Amygdala (tissue), 56 donors: ENCODE results near the gene SH3BGRL3.

Source experiments
- DNase-seq, 56 donors: peaks; one replicate each; lab custom pipeline; 2025; lab: John Stamatoyannopoulos, UW

SH3BGRL3 gene

DNA sequence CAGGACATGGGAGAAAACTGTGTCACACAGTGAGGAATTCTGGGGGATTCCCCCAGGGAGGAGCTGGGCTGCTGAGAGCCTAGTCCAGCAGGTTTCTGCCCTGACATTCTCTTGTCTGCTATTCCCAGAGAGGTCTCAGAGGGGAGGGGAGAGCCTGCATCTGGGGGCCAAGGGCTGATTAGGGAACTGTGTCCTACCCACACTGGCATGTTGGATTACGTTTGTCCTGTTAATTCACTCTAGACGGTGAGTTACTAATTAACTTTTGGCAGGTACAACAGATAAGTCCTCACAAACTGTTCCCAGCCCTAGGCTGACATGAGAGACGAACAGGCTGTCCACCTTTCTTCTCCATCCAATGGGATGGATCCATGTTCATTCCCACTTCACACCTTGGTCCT lies 2.6 kb upstream of the SH3BGRL3 start:
- DNase-seq: no peak

- DNase-seq: no peak
These were observed 2.2 kb upstream of the SH3BGRL3 start for GRCh38 chr1:26277719-26278118.

DNA sequence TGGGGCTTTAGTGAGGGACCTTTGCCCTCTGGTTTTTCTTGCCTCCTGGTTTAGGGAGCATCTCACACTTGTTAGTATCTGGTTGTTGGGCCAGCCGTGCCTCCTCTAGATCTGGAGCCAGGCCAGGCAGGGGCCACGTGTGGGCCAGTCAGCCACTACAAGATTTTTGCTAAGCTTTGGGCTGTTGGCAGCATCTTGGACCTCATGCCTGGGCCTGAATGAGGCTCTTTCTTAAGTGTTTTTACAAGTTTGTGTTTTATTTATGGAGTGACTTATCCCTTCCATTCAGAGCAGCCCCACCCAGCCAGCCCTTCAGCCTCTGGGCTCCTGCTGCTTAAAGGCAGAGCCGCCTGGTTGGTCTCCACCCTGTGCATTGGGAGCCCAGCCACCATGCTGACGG lies 1.6 kb upstream of the SH3BGRL3 start:
- DNase-seq: peak in 13 of 56 donors; percentile 11 to 39 (median 24)

- DNase-seq: peak in 1 of 56 donors; percentile 34
These were observed 996 bp upstream of the SH3BGRL3 start for GRCh38 chr1:26278724-26279455.

- DNase-seq: peak in 4 of 56 donors; percentile 49 to 75 (median 56)
These were observed 602 bp downstream of the SH3BGRL3 start for GRCh38 chr1:26280333-26281042.

DNA sequence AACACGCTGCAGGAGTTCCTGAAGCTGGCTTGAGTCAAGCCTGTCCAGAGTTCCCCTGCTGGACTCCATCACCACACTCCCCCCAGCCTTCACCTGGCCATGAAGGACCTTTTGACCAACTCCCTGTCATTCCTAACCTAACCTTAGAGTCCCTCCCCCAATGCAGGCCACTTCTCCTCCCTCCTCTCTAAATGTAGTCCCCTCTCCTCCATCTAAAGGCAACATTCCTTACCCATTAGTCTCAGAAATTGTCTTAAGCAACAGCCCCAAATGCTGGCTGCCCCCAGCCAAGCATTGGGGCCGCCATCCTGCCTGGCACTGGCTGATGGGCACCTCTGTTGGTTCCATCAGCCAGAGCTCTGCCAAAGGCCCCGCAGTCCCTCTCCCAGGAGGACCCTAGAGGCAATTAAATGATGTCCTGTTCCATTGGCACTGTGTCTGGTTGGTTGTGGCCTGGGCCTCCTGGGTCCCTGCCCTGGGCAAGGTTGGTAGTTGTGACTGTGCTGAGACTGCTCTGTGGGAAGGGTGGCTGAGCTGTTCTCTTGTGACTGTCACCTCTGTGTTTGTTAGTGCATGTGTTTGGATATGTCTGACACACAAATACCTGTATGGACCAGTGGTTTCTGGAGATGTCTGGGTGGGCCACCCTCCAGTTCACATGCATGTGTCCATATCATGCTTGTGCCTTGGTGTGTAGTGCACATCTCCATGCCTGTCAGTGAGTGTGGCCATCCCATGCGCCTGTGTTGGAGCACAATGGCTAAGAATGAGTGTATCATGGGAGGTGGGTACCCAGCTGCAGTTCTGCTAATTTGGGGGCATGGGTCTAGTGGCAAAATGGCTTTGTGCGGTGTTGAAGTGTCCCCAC lies 1.4 kb downstream of the SH3BGRL3 start:
- no peak for DNase-seq

DNA sequence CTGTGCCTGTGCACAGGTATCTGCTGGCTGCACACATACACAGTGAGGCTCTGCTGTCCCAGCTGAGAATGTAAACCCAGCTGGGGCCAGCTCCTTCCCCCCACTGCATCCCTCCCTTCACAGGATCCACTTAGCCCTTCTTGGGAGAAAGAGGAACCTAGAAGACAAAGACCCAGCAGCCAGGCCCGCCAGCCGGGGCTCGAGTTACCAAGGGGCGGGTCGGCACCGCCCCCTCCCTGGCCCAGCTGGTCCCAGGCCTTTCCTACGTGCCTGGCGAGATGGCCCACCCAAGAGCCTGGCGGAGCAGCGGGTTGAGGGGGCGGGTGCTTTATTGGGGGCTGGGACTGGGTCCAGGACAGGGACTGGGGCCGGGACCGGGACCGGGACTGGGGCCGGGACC lies 2.1 kb downstream of the SH3BGRL3 start:
- no peak for DNase-seq

DNA sequence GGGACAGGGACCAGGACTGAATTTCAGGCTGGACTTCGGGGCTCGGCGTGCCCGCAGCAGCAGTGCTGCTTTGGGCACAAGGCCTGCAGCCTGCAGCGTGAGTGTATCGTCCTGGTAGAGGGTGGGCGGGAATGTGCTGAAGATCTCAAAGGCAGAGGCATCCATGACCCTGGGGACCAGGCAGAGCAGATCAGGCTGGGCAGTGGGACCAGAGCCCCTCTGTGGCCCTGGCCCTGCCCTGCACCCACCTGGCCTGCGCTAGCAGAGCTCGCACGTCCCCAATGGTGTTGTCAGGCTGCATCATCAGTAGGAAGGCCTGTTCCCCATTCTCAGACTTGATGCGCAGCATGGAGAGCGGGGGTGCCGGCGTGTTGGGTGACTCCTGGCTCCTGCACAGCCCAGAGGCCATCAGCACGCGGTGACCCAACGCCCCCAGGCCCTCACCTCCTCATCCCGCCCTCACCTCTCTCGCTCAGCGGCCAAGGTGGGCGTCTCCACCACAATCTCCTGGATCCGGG lies 2.6 kb downstream of the SH3BGRL3 start:
- no peak for DNase-seq

GRCh38 chr1:26283279-26283853 lies 3.5 kb downstream of the SH3BGRL3 start:
- no peak for DNase-seq

GRCh38 chr1:26283871-26284596 lies 4.1 kb downstream of the SH3BGRL3 start:
- DNase-seq: no peak

- DNase-seq: peak in 17 of 56 donors; percentile 7 to 60 (median 18)
These were observed 4.9 kb downstream of the SH3BGRL3 start for GRCh38 chr1:26284597-26285347.

- DNase-seq: no peak
These were observed 5.6 kb downstream of the SH3BGRL3 start for GRCh38 chr1:26285366-26286063.

DNA sequence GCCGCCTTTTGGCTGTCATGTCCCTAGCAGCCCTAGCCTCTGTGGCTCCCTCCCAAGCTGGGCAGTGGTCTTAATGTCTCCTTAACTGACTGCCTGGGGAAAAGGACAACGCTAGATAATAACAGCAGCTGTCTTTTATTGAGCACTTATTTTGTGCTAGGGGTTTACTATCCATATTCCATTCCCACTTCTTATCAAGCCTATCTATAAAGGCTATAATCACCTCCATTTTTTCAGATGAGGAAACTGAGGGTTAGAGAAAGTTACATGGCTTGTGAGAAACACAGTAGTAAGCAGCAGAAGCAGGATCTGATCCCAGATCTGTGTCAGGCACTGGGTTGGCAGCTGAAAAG lies 6.2 kb downstream of the SH3BGRL3 start:
- no peak for DNase-seq

DNA sequence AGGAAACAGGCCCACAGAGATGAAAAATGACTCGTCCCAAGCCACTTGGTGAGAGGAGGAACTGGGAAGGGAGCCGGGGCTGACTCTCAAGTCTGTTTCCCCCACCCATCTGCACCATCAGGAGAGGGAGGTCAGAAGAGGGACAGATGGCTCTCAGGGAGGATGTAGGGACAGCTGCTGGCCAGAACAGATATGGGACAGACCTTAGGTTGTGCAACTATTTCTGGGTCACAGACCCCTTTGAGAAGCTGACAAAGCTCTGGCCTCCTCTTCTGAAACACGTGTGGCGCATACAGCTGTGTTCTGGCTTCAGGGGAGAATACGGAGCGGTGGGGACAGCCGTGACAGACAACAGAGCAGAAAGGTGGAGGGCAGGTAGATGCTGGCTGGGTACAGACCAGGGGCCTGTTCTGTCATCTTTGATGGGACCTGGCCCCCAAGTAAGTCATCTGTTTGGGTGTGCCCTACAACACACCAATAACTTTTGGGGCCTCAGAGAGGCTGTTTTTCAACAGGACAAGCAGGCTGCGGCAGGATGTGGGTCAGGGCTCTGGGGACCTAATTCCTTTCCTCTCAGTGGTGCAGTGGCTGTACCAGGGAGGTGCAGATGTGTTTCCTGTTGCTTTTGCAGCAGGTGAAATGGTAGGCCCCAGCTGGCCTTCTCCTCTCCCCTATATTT lies 7.3 kb downstream of the SH3BGRL3 start:
- no peak for DNase-seq

DNA sequence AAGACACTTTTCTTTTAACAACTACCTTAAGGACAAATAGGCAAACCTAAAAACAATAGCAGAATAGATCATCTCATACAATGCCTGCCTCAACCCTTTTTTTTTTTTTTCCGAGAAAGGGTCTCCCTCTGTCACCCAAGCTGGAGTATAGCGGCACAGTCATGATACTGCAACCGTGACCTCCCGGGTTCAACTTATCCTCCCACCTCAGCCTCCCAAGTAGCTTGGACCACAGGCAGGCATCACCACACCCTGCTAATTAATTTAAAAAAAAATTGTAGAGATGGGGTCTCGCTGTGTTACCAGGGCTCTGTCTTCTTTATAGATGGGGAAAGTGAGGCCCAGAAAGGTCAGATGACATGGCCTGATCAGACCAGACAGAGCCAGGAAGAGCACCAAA lies 7.9 kb downstream of the SH3BGRL3 start:
- DNase-seq: no peak

GRCh38 chr1:26288311-26288941 lies 8.5 kb downstream of the SH3BGRL3 start:
- no peak for DNase-seq
